Uterus (tissue), 4 donors: Measurements from ENCODE around the gene ERLIN1. TPM values are rescaled to one million over a fixed set of nuclear protein-coding genes. Genes with fewer than 3 reads are reported as not detected.

ENCODE experiments used
- DNase-seq, 2 donors: peaks; one replicate each; pipeline ENCODE4 v3.0.0-alpha.2; 2019 to 2020
- H3K27ac ChIP-seq, 2 donors: fragments of 200-600 bp; sonication (generic); 1 replicate in 1 of 2; 2 replicates in 1 of 2; pipeline ENCODE4 v1.5.1; 2016 to 2018
- H3K27me3 ChIP-seq, 2 donors: fragments of 200-600 bp; sonication (generic); one replicate each; pipeline ENCODE4 v1.5.1; 2018 to 2019; ENCODE audit warnings: control low read depth in 1 of 2
- H3K36me3 ChIP-seq, 2 donors: fragments of 200-600 bp; sonication (generic); one replicate each; pipeline ENCODE4 v1.5.1; 2019; ENCODE audit warnings: control low read depth in 1 of 2
- H3K4me1 ChIP-seq, 2 donors: fragments of 200-600 bp; sonication (generic); one replicate each; pipeline ENCODE4 v1.5.1; 2018 to 2019; ENCODE audit warnings: control low read depth in 1 of 2
- H3K4me3 ChIP-seq, 2 donors: fragments of 200-600 bp; sonication (generic); 1 replicate in 1 of 2; 2 replicates in 1 of 2; pipeline ENCODE4 v1.5.1; 2018 to 2019; ENCODE audit warnings: mild to moderate bottlenecking in 1 of 2
- H3K9me3 ChIP-seq, 2 donors: fragments of 200-600 bp; sonication (generic); one replicate each; pipeline ENCODE4 v1.5.1; 2019; ENCODE audit warnings: control low read depth in 1 of 2
- CTCF ChIP-seq, 4 experiments: fragments of 200-600 bp in 2 of 4; fragments of 450-650 bp in 2 of 4; sonication (generic) in 2 of 4; IDR thresholded peaks; one replicate each; pipeline ENCODE4 v1.5.1; 2016 to 2019; ENCODE audit warnings: antibody characterized with exemption in 4 of 4, mild to moderate bottlenecking in 2 of 4, moderate library complexity in 1 of 4
- POLR2A ChIP-seq, 2 donors: fragments of 450-650 bp; IDR thresholded peaks; one replicate each; pipeline ENCODE4 v1.6.1; 2016; ENCODE audit warnings: antibody characterized with exemption in 2 of 2, mild to moderate bottlenecking in 1 of 2, moderate library complexity in 1 of 2
- intact Hi-C: fragments of 100-400 bp; cut with DNase I; formaldehyde crosslinking; loops from one replicate; pipeline ENCODE4 v1.15.1; 2023; ENCODE audit warnings: low total_unique reads
- total RNA-seq, 4 donors: library from RNA; depleted of rRNA in 3 of 4; stranded (reverse); fragments of >200 nt in 3 of 4; gene quantifications; one replicate each; pipeline versions ENCODE4 v1.1.0 to v1.2.4, GENCODE V29; 2014 to 2023
- donor health status: DM: yes; HTN: yes; CAD: no.

Gene ERLIN1
- total RNA-seq, 4 donors from 2014 or later: 2.4 to 44.8 (median 16.7) TPM

GRCh38 chr10:100183481-100183880 lies 2.3 kb downstream of the ERLIN1 start:
- peaks cover 5 to 10% of the 10 kb centered on the region in 2 donors for H3K4me1 ChIP-seq
- TF ChIP-seq CTCF (IDR thresholded peaks at IDR 0.05) (no peak), POLR2A (IDR thresholded peaks at IDR 0.05) (no peak)
- H3K9me3 ChIP-seq: no peaks in the 10 kb centered on the region
- no peak overlapping the region for H3K27ac ChIP-seq
- no peaks in the 10 kb centered on the region for H3K27me3 ChIP-seq
- intact Hi-C loops: no loop called here
- no peak for DNase-seq
- no peaks in the 10 kb centered on the region for H3K36me3 ChIP-seq
- H3K4me3 ChIP-seq: no peak overlapping the region

- no peak overlapping the region for H3K4me3 ChIP-seq
- H3K36me3 ChIP-seq: no peaks in the 10 kb centered on the region
- no peaks in the 10 kb centered on the region for H3K9me3 ChIP-seq
- DNase-seq: no peak
- intact Hi-C loops: no loop called here
- H3K27ac ChIP-seq: no peak overlapping the region
- no peaks in the 10 kb centered on the region for H3K27me3 ChIP-seq
- H3K4me1 ChIP-seq: peaks cover 5 to 10% of the 10 kb centered on the region in 2 donors
- TF ChIP-seq POLR2A (IDR thresholded peaks at IDR 0.05) (no peak), CTCF (IDR thresholded peaks at IDR 0.05) (no peak)
These were observed 2.9 kb downstream of the ERLIN1 start for GRCh38 chr10:100182908-100183307.

GRCh38 chr10:100182281-100182680 lies 3.5 kb downstream of the ERLIN1 start:
- TF ChIP-seq CTCF (IDR thresholded peaks at IDR 0.05): no peak
- TF ChIP-seq POLR2A (IDR thresholded peaks at IDR 0.05): no peak
- Histone ChIP-seq H3K9me3 (no peaks in the 10 kb centered on the region), H3K4me1 (peaks cover 4 to 7% of the 10 kb centered on the region in 2 donors), H3K36me3 (no peaks in the 10 kb centered on the region), H3K27ac (no peak overlapping the region), H3K27me3 (no peaks in the 10 kb centered on the region), H3K4me3 (no peak overlapping the region)
- intact Hi-C loops: no loop called here
- no peak for DNase-seq

GRCh38 chr10:100175875-100176274 lies 10.0 kb downstream of the ERLIN1 start:
- no peaks in the 10 kb centered on the region for H3K9me3 ChIP-seq
- no peaks in the 10 kb centered on the region for H3K27me3 ChIP-seq
- no peaks in the 10 kb centered on the region for H3K36me3 ChIP-seq
- H3K4me3 ChIP-seq: no peak overlapping the region
- intact Hi-C loops: no loop called here
- no peak for DNase-seq
- no peak for TF ChIP-seq CTCF (IDR thresholded peaks at IDR 0.05)
- no peak overlapping the region for H3K27ac ChIP-seq
- no peaks in the 10 kb centered on the region for H3K4me1 ChIP-seq

GRCh38 chr10:100174699-100175677 lies 10.8 kb downstream of the ERLIN1 start:
- DNase-seq: no peak
- intact Hi-C loops: no loop called here
- H3K36me3 ChIP-seq: no peaks in the 10 kb centered on the region

More at GRCh38 chr10:100174699-100175677, 10.8 kb downstream of the ERLIN1 start:
- Histone ChIP-seq H3K27ac (no peak overlapping the region), H3K4me1 (no peaks in the 10 kb centered on the region), H3K27me3 (no peaks in the 10 kb centered on the region), H3K9me3 (no peaks in the 10 kb centered on the region), H3K4me3 (no peak overlapping the region)
- no peak for TF ChIP-seq POLR2A (IDR thresholded peaks at IDR 0.05)
- TF ChIP-seq CTCF (IDR thresholded peaks at IDR 0.05): no peak
